Right lobe of liver (tissue), 4 donors: ENCODE results near the gene GALK1.
"Not testable (repeated sequence)": the region's sequence is repeated elsewhere in the genome, so short reads cannot be mapped to it uniquely, and the experiment has no call there.

Experiments
- CTCF ChIP-seq, 4 donors: fragments of 200-600 bp in 3 of 4; fragments of 450-650 bp in 1 of 4; IDR thresholded peaks; one replicate each; pipeline versions ENCODE4 v1.5.1 to v1.8.0; 2016 to 2022; ENCODE audit warnings: antibody characterized with exemption in 4 of 4, mild to moderate bottlenecking in 2 of 4
- POLR2A ChIP-seq: fragments of 450-650 bp; IDR thresholded peaks from one replicate; pipeline ENCODE4 v1.6.1; 2017; ENCODE audit warnings: antibody characterized with exemption, mild to moderate bottlenecking
- donor health status: DM: no; HTN: no; CAD: no.
- donor health status: DM: no; HTN: no; CAD: no.
- donor health status: DM: no; HTN: yes; CAD: no.

GRCh38 chr17:75810756-75811155 is 45.8 kb upstream of the GALK1 start:
- not testable (repeated sequence) for TF ChIP-seq CTCF (IDR thresholded peaks at IDR 0.05); POLR2A
